PFSK-1 (cell line): ENCODE data around the gene AMIGO3.

ENCODE experiments used
- POLR2AphosphoS5 ChIP-seq: IDR thresholded peaks from 2 replicates; pipeline ENCODE4 v1.6.1; 2012; ENCODE audit warnings: low read depth, mild to moderate bottlenecking, control low read depth, low read length, moderate library complexity
- SIN3A ChIP-seq: IDR thresholded peaks from 2 replicates; pipeline ENCODE4 v1.6.1; 2012; ENCODE audit warnings: mild to moderate bottlenecking, low read length, moderate library complexity, borderline replicate concordance; ENCODE audit not compliant: insufficient read depth
- TF ChIP-seq, protein P1 (sequence below), 2 experiments: IDR thresholded peaks; 2 replicates each; pipeline versions ENCODE4 v1.6.1 to v1.8.0; 2011 to 2012; ENCODE audit warnings: low read depth in 2 of 2, low read length in 2 of 2, control low read depth in 1 of 2, inconsistent platforms in 1 of 2, mild to moderate bottlenecking in 1 of 2, moderate library complexity in 1 of 2; ENCODE audit not compliant: insufficient read depth in 1 of 2

DNA sequence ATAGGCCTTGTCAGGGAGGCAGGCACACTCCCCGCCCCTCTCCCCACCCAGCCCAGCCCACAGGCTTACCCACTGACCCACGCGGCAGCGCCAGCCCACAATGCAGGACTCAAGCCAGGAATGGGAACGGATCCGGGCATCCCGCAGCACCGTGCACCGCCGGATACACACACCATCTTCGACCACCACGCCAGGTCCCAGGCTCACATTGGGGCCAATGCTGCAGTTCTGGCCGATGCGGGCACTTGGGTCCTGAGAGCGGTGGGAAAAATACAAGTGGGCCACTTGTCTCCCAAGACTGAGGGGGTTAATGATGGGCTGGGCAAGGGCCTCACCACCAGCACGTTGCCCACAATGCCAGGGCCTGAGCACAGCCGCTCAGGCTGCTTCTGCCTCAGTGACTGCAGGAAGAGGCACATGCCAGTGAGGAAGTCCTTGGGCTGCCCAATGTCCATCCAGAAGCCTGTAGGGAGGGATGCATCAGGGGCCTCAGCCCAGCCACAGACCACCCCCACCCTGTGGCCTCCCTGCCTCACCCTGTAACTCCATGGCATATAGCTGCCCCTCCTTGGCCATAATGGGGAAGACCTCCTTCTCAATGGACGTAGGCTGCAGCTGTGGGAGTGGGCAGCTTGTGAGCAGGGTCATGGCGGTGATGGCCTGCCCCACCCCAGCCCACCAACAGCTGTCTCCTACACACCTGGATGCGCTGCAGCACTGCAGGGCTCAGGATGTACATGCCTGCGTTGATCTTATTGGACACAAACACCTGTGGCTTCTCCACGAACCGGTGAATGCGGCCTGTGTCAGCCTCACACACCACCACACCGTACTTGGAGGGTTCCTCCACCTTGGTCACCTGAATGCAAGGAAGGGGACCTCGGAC is 2.7 kb upstream of the AMIGO3 start:
- TF ChIP-seq POLR2AphosphoS5: no peak
- TF ChIP-seq, protein P1, sequence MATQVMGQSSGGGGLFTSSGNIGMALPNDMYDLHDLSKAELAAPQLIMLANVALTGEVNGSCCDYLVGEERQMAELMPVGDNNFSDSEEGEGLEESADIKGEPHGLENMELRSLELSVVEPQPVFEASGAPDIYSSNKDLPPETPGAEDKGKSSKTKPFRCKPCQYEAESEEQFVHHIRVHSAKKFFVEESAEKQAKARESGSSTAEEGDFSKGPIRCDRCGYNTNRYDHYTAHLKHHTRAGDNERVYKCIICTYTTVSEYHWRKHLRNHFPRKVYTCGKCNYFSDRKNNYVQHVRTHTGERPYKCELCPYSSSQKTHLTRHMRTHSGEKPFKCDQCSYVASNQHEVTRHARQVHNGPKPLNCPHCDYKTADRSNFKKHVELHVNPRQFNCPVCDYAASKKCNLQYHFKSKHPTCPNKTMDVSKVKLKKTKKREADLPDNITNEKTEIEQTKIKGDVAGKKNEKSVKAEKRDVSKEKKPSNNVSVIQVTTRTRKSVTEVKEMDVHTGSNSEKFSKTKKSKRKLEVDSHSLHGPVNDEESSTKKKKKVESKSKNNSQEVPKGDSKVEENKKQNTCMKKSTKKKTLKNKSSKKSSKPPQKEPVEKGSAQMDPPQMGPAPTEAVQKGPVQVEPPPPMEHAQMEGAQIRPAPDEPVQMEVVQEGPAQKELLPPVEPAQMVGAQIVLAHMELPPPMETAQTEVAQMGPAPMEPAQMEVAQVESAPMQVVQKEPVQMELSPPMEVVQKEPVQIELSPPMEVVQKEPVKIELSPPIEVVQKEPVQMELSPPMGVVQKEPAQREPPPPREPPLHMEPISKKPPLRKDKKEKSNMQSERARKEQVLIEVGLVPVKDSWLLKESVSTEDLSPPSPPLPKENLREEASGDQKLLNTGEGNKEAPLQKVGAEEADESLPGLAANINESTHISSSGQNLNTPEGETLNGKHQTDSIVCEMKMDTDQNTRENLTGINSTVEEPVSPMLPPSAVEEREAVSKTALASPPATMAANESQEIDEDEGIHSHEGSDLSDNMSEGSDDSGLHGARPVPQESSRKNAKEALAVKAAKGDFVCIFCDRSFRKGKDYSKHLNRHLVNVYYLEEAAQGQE (IDR thresholded peaks at IDR 0.05; ENCODE audit: insufficient read depth in 1 of 2, low read depth in 2 of 2, low read length in 2 of 2): no peak
- no peak for TF ChIP-seq SIN3A
